Cardiac septum (tissue), 1 donor: ENCODE results near the gene CENPA. TPM values are rescaled to one million over a fixed set of nuclear protein-coding genes. Genes with fewer than 3 reads are reported as not detected.

Experiments used
- DNase-seq: peaks from one replicate; pipeline ENCODE4 v3.0.0-alpha.2; 2020; ENCODE audit warnings: low spot score
- intact Hi-C: fragments of 100-400 bp; cut with DNase I; formaldehyde crosslinking; loops from one replicate; pipeline ENCODE4 v1.14.0; 2022
- total RNA-seq: library from RNA; stranded (reverse); fragmentation: NEBNext Ultra II Directional; extraction: Animal tissue kit (Norgen Biotek cat#: 25700); gene quantifications from one replicate; pipeline ENCODE4 v1.2.1, GENCODE V29; 2021
- donor health status: DM: no; HTN: no; CAD: no.

Gene CENPA
- total RNA-seq, 1 donor from 2014 or later, result not detected

DNA sequence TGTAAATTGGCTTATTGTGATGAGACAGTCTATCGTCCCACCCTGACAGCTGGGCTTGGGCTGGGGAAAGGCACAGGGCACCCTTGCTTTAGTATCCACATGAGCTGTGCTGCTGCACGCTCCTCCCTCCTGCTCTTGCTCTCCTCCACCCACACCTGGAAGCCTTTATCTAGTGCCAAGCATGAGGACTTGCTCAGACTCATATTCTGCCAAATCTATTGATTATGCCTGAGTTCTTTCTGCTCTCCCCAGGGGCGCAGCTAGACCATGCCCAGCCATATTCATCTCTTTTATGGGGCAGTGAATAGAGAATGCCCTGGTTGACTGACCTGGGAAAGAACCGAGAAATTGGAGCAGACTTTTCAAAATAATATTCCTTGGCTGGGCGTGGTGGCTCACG is 33.1 kb downstream of the CENPA start:
- intact Hi-C loops, result no loop called here
- DNase-seq, result no peak

DNA sequence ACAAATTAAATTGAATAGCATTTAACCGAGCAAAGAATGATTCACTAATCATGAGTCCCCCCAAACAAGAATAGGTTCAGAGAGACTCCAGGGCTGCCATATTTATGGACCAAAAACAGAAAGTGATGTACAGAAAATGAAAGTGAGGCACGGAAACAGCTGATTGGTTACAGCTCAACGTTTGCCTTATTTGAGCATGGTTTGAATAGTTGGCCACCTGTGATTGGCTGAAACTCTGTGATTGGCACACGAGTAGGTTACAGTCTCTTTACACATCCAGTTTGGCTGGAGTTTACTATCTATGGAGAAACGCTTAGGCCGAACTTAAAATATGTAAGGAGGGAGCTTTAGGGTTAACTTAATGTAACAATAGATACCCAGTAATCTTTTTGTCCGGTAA is 35.1 kb downstream of the CENPA start:
- DNase-seq, result no peak
- intact Hi-C loops, result no loop called here

DNA sequence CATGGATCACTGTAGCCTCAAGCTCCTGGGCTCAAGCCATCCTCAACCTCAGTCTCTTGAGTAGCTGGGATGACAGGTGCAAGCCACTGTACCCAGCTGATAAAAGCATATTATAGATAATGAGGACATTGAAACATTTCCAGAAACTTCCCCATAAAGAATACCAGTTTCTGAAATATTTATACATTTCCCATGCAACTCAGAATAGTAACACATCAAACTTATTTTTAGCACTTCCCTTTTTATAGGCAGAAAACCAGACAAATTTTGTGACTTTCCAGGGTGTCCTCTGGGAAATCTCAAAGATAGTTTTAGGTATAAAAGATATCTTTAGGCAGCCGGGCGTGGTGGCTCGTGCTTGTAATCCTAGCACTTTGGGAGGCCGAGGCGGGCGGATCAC is 37.0 kb downstream of the CENPA start:
- no peak for DNase-seq
- intact Hi-C loops, result no loop called here

GRCh38 chr2:26838121-26838906 is 52.5 kb downstream of the CENPA start:
- intact Hi-C loops, result no loop called here
- DNase-seq, result no peak

- no peak for DNase-seq
- intact Hi-C loops, result no loop called here
Measured at GRCh38 chr2:26840937-26841610, 55.2 kb downstream of the CENPA start.

DNA sequence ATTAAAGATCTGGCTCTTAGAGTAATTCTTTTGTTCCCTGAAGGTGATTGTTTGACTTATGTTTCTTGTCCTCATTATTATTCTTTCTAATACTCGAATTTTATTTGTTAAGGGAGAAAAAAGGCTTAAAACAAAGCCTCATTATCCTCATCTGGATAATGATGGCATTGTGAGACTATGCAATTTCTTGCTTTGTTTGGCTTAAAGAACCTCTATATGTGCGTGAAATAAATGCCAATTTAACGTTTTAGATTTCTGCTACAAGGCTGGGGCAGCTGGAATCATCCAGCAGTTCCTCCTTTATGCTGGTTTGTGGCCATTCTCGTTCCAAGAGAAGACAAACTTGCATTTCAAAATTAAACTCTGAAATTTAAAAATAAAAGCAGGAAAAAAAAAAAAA is 57.2 kb downstream of the CENPA start:
- no peak for DNase-seq
- intact Hi-C loops, result no loop called here

Other genes with a start within 250 kb of the CENPA start
- not detected for gene CIB4, start 144.7 kb upstream of the CENPA start, total RNA-seq
- 0.70 TPM for gene KCNK3, start 93.3 kb upstream of the CENPA start, total RNA-seq
- 18.6 TPM for gene SLC35F6, start 21.8 kb upstream of the CENPA start, total RNA-seq
- gene DPYSL5, start 62.1 kb downstream of the CENPA start, total RNA-seq, result 0.19 TPM
- 43.1 TPM for gene MAPRE3, start 184.6 kb downstream of the CENPA start, total RNA-seq
- 40.3 TPM for gene TMEM214, start 246.9 kb downstream of the CENPA start, total RNA-seq